Measurements from ENCODE around the gene SYNGR1. TPM values are rescaled to one million over a fixed set of nuclear protein-coding genes. Genes with fewer than 3 reads are reported as not detected.
"Not testable (repeated sequence)": the region's sequence is repeated elsewhere in the genome, so short reads cannot be mapped to it uniquely, and the experiment has no call there.

The SYNGR1 gene
- total RNA-seq, 2 experiments from 2014 or later: 2.4 to 3.8 TPM

DNA sequence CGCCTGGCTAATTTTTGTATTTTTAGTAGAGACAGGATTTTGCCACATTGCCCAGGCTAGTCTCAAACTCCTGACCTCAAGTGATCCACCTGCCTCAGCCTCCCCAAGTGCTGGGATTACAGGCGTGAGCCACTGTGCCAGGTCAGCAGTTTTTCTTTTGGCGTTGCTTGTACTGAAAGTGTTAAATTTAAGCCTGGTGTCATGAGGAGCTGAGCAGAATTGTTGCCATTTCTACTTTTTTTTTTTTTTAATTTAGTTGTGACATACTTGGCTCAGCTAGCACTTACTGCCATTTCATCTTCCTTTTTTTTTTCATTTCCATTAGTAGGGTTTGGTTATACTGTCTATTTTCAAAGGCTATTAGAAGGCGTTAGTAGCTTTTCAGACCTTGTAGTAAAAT lies 60.5 kb downstream of the SYNGR1 start:
- POLR2A ChIA-PET: interaction anchor here (0.9 to 1.0 kb wide), 2 partner anchors 11 to 26 kb away, joined by 3 to 4 read pairs; partner anchors contain the start of gene TAB1

DNA sequence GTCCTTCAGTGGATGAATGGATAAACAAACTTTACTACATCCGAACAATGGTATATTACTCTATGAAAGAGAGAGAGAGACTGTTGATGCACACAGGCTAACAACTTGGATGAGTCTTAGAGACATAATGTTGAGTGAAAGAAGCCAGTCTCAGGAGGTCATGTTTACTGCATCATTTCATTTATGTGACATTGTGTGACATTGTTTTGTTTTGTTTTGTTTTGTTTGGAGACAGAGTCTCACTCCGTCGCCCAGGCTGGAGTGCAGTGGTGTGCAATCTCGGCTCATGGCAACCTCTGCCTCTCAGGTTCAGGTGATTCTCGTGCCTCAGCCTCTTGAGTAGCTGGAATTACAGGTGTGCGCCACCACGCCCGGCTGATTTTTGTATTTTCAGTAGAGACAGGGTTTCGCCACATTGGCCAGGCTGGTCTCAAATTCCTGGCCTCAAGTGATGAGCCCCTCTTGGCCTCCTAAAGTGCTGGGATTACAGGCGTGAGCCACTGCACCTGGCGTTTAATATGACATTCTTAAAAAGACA lies 62.1 kb downstream of the SYNGR1 start:
- peaks cover 69% of the 10 kb centered on the region for H3K4me1 Mint-ChIP-seq (ENCODE audit: low read depth)
- ChIA-PET POLR2A (interaction anchor here (0.9 to 2.8 kb wide), 4 partner anchors 12 to 97 kb away, joined by 3 to 11 read pairs (median 3); partner anchors contain the start of gene TAB1), CTCF (interaction anchor here (0.9 to 1.6 kb wide), 7 partner anchors 10 to 123 kb away, joined by 3 to 7 read pairs (median 5); partner anchors contain the start of gene TAB1)
- H3K9me3 Mint-ChIP-seq; DNase-seq; ATAC-seq; intact Hi-C loops (cut with micrococcal nuclease); H3K4me3 Mint-ChIP-seq; H3K27me3 Mint-ChIP-seq: not testable (repeated sequence)
- H3K36me3 Mint-ChIP-seq (ENCODE audit: low read depth): peaks cover 11% of the 10 kb centered on the region
- H3K27ac Mint-ChIP-seq: peak overlapping the region; percentile 73

More for the DNA sequence above, 60.5 kb downstream of the SYNGR1 start:
- Mint-ChIP-seq H3K4me1 (ENCODE audit: low read depth) (peaks cover 72% of the 10 kb centered on the region), H3K9me3 (peaks cover 3% of the 10 kb centered on the region), H3K27me3 (no peaks in the 10 kb centered on the region), H3K27ac (no peak overlapping the region), H3K36me3 (ENCODE audit: low read depth) (peaks cover 17% of the 10 kb centered on the region), H3K4me3 (no peak overlapping the region)
- DNase-seq: no peak
- ATAC-seq: no peak
- TF ChIP-seq, protein P1, sequence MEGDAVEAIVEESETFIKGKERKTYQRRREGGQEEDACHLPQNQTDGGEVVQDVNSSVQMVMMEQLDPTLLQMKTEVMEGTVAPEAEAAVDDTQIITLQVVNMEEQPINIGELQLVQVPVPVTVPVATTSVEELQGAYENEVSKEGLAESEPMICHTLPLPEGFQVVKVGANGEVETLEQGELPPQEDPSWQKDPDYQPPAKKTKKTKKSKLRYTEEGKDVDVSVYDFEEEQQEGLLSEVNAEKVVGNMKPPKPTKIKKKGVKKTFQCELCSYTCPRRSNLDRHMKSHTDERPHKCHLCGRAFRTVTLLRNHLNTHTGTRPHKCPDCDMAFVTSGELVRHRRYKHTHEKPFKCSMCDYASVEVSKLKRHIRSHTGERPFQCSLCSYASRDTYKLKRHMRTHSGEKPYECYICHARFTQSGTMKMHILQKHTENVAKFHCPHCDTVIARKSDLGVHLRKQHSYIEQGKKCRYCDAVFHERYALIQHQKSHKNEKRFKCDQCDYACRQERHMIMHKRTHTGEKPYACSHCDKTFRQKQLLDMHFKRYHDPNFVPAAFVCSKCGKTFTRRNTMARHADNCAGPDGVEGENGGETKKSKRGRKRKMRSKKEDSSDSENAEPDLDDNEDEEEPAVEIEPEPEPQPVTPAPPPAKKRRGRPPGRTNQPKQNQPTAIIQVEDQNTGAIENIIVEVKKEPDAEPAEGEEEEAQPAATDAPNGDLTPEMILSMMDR (IDR thresholded peaks at IDR 0.05): no peak
- intact Hi-C loops (cut with micrococcal nuclease): no loop called here
- CTCF ChIA-PET: interaction anchor here (0.7 to 1.6 kb wide), 7 partner anchors 8 to 124 kb away, joined by 3 to 7 read pairs (median 3); partner anchors contain the start of gene TAB1

DNA sequence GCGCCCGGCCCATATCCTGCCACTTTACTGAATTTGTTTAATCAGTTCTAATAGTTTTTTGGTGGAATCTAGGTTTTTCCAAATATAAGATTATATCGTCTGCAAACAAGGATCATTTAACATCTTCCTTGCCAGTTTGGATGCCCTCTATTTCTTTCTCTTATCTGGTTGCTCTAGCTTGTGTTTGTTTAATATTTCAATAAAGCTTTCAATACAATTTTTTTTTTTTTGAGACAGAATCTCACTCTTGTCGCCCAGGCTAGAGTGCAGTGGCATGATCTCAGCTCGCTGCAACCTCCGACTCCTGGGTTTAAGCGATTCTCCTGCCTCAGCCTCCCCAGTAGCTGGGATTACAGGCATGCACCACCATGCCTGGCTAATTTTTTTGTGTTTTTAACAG lies 63.4 kb downstream of the SYNGR1 start:
- DNase-seq; H3K27me3 Mint-ChIP-seq; ATAC-seq; intact Hi-C loops (cut with micrococcal nuclease); H3K4me3 Mint-ChIP-seq; H3K9me3 Mint-ChIP-seq: not testable (repeated sequence)
- ChIA-PET POLR2A (interaction anchor here (1.1 to 2.8 kb wide), 5 partner anchors 8 to 98 kb away, joined by 3 to 11 read pairs (median 3); partner anchors contain the start of gene TAB1), CTCF (interaction anchor here (0.7 to 1.1 kb wide), 2 partner anchors 22 to 81 kb away, joined by 3 to 4 read pairs; no protein-coding TSS in a partner anchor)
- H3K4me1 Mint-ChIP-seq (ENCODE audit: low read depth): peaks cover 60% of the 10 kb centered on the region
- peak overlapping the region; percentile 61 for H3K27ac Mint-ChIP-seq
- peaks cover 10% of the 10 kb centered on the region for H3K36me3 Mint-ChIP-seq (ENCODE audit: low read depth)

DNA sequence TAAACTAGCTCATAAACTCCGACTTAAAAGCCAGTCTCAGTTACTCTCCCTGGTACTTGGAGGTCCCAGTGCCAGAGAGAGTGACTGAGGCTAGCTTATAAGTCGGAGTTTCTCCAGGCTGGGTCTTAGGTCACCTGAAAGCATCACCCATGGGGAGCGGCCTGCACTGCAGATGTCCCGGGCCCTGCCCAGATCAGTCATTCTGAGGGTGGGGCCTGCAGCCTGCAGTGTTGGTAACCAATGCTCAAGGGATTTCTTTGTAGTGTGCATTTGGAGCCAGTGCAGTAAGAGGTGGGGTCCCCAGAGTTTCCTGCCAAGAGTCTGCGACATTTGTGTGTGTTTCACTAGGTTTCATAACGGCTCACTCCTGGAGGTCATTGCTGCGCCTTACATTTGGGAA lies 64.6 kb downstream of the SYNGR1 start:
- Mint-ChIP-seq H3K36me3 (ENCODE audit: low read depth) (peaks cover 22% of the 10 kb centered on the region), H3K4me1 (ENCODE audit: low read depth) (peaks cover 53% of the 10 kb centered on the region), H3K27me3 (no peaks in the 10 kb centered on the region), H3K9me3 (peaks cover 3% of the 10 kb centered on the region), H3K4me3 (no peak overlapping the region), H3K27ac (peak overlapping the region; percentile 6)
- TF ChIP-seq, protein P1 (IDR thresholded peaks at IDR 0.05): no peak
- peak; percentile 31 for DNase-seq
- ChIA-PET POLR2A (interaction anchor here (1.2 to 2.8 kb wide), 3 partner anchors 10 to 95 kb away, joined by 4 to 11 read pairs (median 5); partner anchors contain the start of genes RPL3 and TAB1), CTCF (interaction anchor here (0.7 kb wide), 1 partner anchor 115 kb away, joined by 3 read pairs; no protein-coding TSS in a partner anchor)
- ATAC-seq: peak; percentile 43
- intact Hi-C loops (cut with micrococcal nuclease): no loop called here

DNA sequence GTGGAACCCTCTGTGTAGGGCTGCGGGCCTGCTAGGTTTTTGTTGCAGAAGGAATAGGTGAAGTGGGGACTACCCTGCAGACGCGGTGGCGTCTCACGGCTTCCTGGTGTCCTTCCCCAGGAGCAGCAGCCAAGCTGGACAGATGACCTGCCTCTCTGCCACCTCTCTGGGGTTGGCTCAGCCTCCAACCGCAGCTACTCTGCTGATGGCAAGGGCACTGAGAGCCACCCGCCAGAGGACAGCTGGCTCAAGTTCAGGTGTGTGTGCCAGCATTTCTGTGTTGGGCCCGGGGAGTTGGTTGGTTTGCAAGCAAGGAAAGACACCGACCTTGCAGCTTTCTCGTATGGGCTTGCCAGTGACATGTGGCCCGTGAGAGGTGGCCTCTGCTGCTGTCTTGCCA lies 65.1 kb downstream of the SYNGR1 start:
- ChIA-PET POLR2A (interaction anchor here (0.8 to 1.2 kb wide), 2 partner anchors 12 to 108 kb away, joined by 3 to 5 read pairs; no protein-coding TSS in a partner anchor), CTCF (no interaction called here)
- no peak overlapping the region for H3K4me3 Mint-ChIP-seq
- H3K27ac Mint-ChIP-seq: no peak overlapping the region
- H3K4me1 Mint-ChIP-seq (ENCODE audit: low read depth): peaks cover 49% of the 10 kb centered on the region
- no peak for ATAC-seq
- TF ChIP-seq, protein P1 (IDR thresholded peaks at IDR 0.05): no peak
- no peak for DNase-seq
- H3K27me3 Mint-ChIP-seq: no peaks in the 10 kb centered on the region
- H3K36me3 Mint-ChIP-seq (ENCODE audit: low read depth): peaks cover 26% of the 10 kb centered on the region
- intact Hi-C loops (cut with micrococcal nuclease): no loop called here
- H3K9me3 Mint-ChIP-seq: peaks cover 3% of the 10 kb centered on the region

DNA sequence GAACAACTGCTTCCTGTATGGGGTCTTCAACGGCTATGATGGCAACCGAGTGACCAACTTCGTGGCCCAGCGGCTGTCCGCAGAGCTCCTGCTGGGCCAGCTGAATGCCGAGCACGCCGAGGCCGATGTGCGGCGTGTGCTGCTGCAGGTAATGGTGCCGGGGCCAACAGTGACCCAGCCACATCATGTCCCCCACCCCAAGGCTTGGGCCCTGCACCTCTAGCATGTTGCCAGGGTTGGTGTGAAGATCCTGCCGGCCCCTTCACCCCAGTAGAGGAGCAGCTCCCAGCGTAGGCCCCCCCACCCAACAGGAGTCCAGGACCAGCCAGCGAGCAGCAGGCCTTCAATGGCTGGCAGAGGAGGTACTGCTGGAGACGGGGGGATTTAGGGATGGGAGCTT lies 65.7 kb downstream of the SYNGR1 start:
- TF ChIP-seq, protein P1 (IDR thresholded peaks at IDR 0.05): no peak
- ChIA-PET CTCF (no interaction called here), POLR2A (interaction anchor here (0.7 to 1.2 kb wide), 4 partner anchors 13 to 107 kb away, joined by 3 to 5 read pairs (median 4); no protein-coding TSS in a partner anchor)
- peaks cover 3% of the 10 kb centered on the region for H3K9me3 Mint-ChIP-seq
- ATAC-seq: no peak
- peaks cover 26% of the 10 kb centered on the region for H3K36me3 Mint-ChIP-seq (ENCODE audit: low read depth)
- peaks cover 49% of the 10 kb centered on the region for H3K4me1 Mint-ChIP-seq (ENCODE audit: low read depth)
- no peak for DNase-seq
- intact Hi-C loops (cut with micrococcal nuclease): no loop called here
- no peak overlapping the region for H3K4me3 Mint-ChIP-seq
- H3K27me3 Mint-ChIP-seq: no peaks in the 10 kb centered on the region
- H3K27ac Mint-ChIP-seq: no peak overlapping the region

Measured in activated CD8-positive, alpha-beta T cell treated with anti-CD3 and anti-CD28 coated beads for 36 hours (primary cell).